Breast epithelium (tissue), 4 donors: ENCODE results near the gene HSPG2. TPM values are rescaled to one million over a fixed set of nuclear protein-coding genes. Genes with fewer than 3 reads are reported as not detected.

ENCODE experiments used
- DNase-seq, 2 donors: peaks; one replicate each; pipeline ENCODE4 v3.0.0-alpha.2; 2019; ENCODE audit warnings: low spot score in 2 of 2
- H3K27ac ChIP-seq, 2 donors: fragments of 200-600 bp; sonication (generic) in 1 of 2; one replicate each; pipeline ENCODE4 v1.5.1; 2016 to 2019; ENCODE audit warnings: mild to moderate bottlenecking in 1 of 2
- H3K27me3 ChIP-seq, 2 donors: fragments of 200-600 bp; sonication (generic) in 1 of 2; one replicate each; pipeline versions ENCODE4 v1.5.1 to v1.6.0; 2017 to 2019; ENCODE audit warnings: control low read depth in 1 of 2, mild to moderate bottlenecking in 1 of 2
- H3K36me3 ChIP-seq: fragments of 200-600 bp; one replicate; pipeline ENCODE4 v1.5.1; 2019
- H3K4me1 ChIP-seq, 2 donors: fragments of 200-600 bp; sonication (generic); one replicate each; pipeline ENCODE4 v1.5.1; 2016 to 2019; ENCODE audit warnings: control low read depth in 1 of 2
- H3K4me3 ChIP-seq, 3 donors: fragments of 200-600 bp; sonication (generic); 1 replicate in 2 of 3; 2 replicates in 1 of 3; pipeline ENCODE4 v1.5.1; 2016 to 2019; ENCODE audit warnings: mild to moderate bottlenecking in 3 of 3, moderate library complexity in 2 of 3
- H3K9me3 ChIP-seq, 2 donors: fragments of 200-600 bp; sonication (generic) in 1 of 2; one replicate each; pipeline ENCODE4 v1.5.1; 2016 to 2019; ENCODE audit warnings: control low read depth in 1 of 2
- CTCF ChIP-seq, 3 donors: fragments of 450-650 bp; IDR thresholded peaks; one replicate each; pipeline ENCODE4 v1.5.1; 2016 to 2017; ENCODE audit warnings: antibody characterized with exemption in 3 of 3, mild to moderate bottlenecking in 3 of 3, moderate library complexity in 3 of 3
- POLR2A ChIP-seq: fragments of 450-650 bp; IDR thresholded peaks from one replicate; pipeline ENCODE4 v1.6.1; 2016; ENCODE audit warnings: antibody characterized with exemption, mild to moderate bottlenecking, moderate library complexity
- POLR2AphosphoS5 ChIP-seq, 3 donors: sonication (generic); formaldehyde crosslinking; IDR thresholded peaks; one replicate each; pipeline ENCODE4 v1.6.1; 2017; ENCODE audit warnings: antibody characterized with exemption in 3 of 3
- intact Hi-C: fragments of 100-400 bp; cut with DNase I; formaldehyde crosslinking; loops from one replicate; pipeline ENCODE4 v1.15.1; 2023; ENCODE audit warnings: low total_unique reads
- total RNA-seq, 3 donors: library from RNA; depleted of rRNA; stranded (reverse); fragments of >200 nt; gene quantifications; one replicate each; pipeline ENCODE4 v1.1.0, GENCODE V29; 2016

The HSPG2 gene
- total RNA-seq, 3 donors from 2014 or later, result 48.3 to 219 (median 95.0) TPM

GRCh38 chr1:21873174-21873573 lies 63.9 kb downstream of the HSPG2 start:
- intact Hi-C loops, result no loop called here

DNA sequence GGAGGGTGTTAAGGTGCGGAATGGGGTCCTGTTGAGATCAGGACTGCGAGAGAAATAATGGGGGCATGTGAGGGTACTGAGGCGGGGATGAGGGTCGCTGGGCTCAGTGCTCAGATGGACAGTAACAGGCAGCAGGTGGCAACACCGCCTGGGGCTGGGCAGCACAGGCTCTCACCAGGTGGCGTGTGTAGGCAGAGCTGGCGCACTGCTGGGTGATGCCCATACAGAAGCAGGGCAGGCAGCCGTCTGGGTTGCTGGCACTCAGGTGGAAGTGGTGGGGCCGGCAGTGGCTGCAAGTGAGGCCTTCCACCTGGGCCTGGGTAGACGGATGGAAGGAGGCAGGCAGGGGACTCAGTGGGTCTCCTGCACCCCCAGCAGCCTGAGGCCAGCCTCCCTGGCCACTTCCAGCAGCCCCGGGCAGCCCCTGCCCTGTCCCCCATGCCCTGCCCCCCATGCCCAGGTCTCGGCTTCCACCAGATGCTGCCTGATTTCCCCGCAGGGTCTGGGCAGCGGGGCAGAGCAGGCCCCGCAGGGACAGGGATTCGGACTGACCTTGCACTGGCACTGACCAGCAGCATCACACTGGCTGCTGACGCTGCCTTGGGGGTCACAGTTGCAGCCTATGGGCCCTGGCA lies 64.5 kb downstream of the HSPG2 start:
- Histone ChIP-seq H3K27me3 (no peaks in the 10 kb centered on the region), H3K36me3 (no peaks in the 10 kb centered on the region), H3K4me1 (peaks cover 0 to 8% of the 10 kb centered on the region in 2 donors), H3K4me3 (no peak overlapping the region), H3K27ac (peak overlapping the region in 1 of 2 donors; percentile 16), H3K9me3 (no peaks in the 10 kb centered on the region)
- TF ChIP-seq POLR2AphosphoS5 (IDR thresholded peaks at IDR 0.05), result no peak
- no peak for TF ChIP-seq POLR2A
- no peak for TF ChIP-seq CTCF (IDR thresholded peaks at IDR 0.05)
- DNase-seq, result no peak
- intact Hi-C loops, result no loop called here

More at GRCh38 chr1:21873174-21873573, 63.9 kb downstream of the HSPG2 start:
- Histone ChIP-seq H3K4me3 (no peak overlapping the region), H3K27me3 (no peaks in the 10 kb centered on the region), H3K4me1 (peaks cover 0 to 8% of the 10 kb centered on the region in 2 donors), H3K9me3 (no peaks in the 10 kb centered on the region), H3K36me3 (no peaks in the 10 kb centered on the region), H3K27ac (no peak overlapping the region)
- no peak for TF ChIP-seq POLR2A
- TF ChIP-seq POLR2AphosphoS5 (IDR thresholded peaks at IDR 0.05), result no peak
- no peak for TF ChIP-seq CTCF (IDR thresholded peaks at IDR 0.05)
- no peak for DNase-seq

GRCh38 chr1:21871943-21872342 lies 65.2 kb downstream of the HSPG2 start:
- Histone ChIP-seq H3K27me3 (no peaks in the 10 kb centered on the region), H3K9me3 (no peaks in the 10 kb centered on the region), H3K36me3 (no peaks in the 10 kb centered on the region), H3K27ac (peak overlapping the region in 1 of 2 donors; percentile 16), H3K4me1 (peaks cover 0 to 8% of the 10 kb centered on the region in 2 donors), H3K4me3 (no peak overlapping the region)
- no peak for TF ChIP-seq CTCF (IDR thresholded peaks at IDR 0.05)
- no peak for TF ChIP-seq POLR2AphosphoS5 (IDR thresholded peaks at IDR 0.05)
- TF ChIP-seq POLR2A, result no peak
- DNase-seq, result no peak
- intact Hi-C loops, result no loop called here

DNA sequence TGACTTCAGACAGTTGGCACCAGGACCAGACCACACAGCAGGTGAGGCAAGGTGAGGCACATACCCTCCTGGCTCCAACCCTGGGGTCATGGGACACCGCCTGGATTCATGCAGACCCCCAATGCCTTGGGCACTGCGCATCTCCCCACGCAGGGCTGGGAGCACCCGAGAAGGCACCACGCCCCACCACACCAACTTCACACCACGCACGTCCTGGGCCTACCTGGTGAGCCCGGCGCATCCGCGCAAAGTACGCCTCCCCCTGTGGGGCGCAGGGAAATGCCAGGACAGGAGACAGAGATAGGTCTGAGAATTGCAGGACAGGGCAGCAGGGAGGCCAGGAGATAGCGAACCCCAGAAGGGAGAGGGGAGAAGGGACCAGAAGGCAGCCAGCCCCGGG lies 66.5 kb downstream of the HSPG2 start:
- no peaks in the 10 kb centered on the region for H3K27me3 ChIP-seq
- H3K4me3 ChIP-seq, result no peak overlapping the region
- no peak for TF ChIP-seq POLR2AphosphoS5 (IDR thresholded peaks at IDR 0.05)
- no peak for TF ChIP-seq POLR2A
- no peak for TF ChIP-seq CTCF (IDR thresholded peaks at IDR 0.05)
- no peaks in the 10 kb centered on the region for H3K36me3 ChIP-seq
- DNase-seq, result no peak
- intact Hi-C loops, result no loop called here
- no peaks in the 10 kb centered on the region for H3K9me3 ChIP-seq
- H3K4me1 ChIP-seq, result peaks cover 0 to 8% of the 10 kb centered on the region in 2 donors
- H3K27ac ChIP-seq, result peak overlapping the region in 1 of 2 donors; percentile 66

GRCh38 chr1:21869620-21870121 lies 67.4 kb downstream of the HSPG2 start:
- DNase-seq, result peak; percentile 87 to 92
- Histone ChIP-seq H3K4me1 (peaks cover 0 to 8% of the 10 kb centered on the region in 2 donors), H3K4me3 (no peak overlapping the region), H3K27me3 (no peaks in the 10 kb centered on the region), H3K9me3 (no peaks in the 10 kb centered on the region), H3K27ac (peak overlapping the region; percentile 61 to 66), H3K36me3 (no peaks in the 10 kb centered on the region)
- TF ChIP-seq POLR2A (no peak), POLR2AphosphoS5 (IDR thresholded peaks at IDR 0.05) (peak in 2 of 3 donors; percentile 19 to 35)
- intact Hi-C loops, result no loop called here
